Fibroblast of skin of right biceps (primary cell): ENCODE results near the gene C4orf17.

ENCODE experiments used
- DNase-seq: peaks from one replicate; pipeline ENCODE4 v3.0.0-alpha.2; 2013

C4orf17 gene

GRCh38 chr4:99540277-99540939 lies 29.6 kb downstream of the C4orf17 start:
- DNase-seq, result no peak

- no peak for DNase-seq
Measured at GRCh38 chr4:99552872-99553271, 42.1 kb downstream of the C4orf17 start.

- DNase-seq, result peak; percentile 98
Measured at GRCh38 chr4:99563310-99564186, 52.7 kb downstream of the C4orf17 start, which contains the start of gene TRMT10A. TRMT10A (minus strand) TSS chr4:99564039; CDS start chr4:99559338, 4,701 bp downstream.

- DNase-seq, result no peak
Measured at GRCh38 chr4:99564921-99565320, 54.1 kb downstream of the C4orf17 start.

- no peak for DNase-seq
Measured at GRCh38 chr4:99571883-99572282, 61.1 kb downstream of the C4orf17 start.

GRCh38 chr4:99572527-99573240 lies 61.9 kb downstream of the C4orf17 start:
- DNase-seq, result no peak

- no peak for DNase-seq
Measured at GRCh38 chr4:99573735-99574368, 63.0 kb downstream of the C4orf17 start.

GRCh38 chr4:99574530-99575324 lies 63.9 kb downstream of the C4orf17 start, which contains the start of gene MTTP:
MTTP (plus strand) TSS chr4:99574824; CDS start chr4:99574910, 86 bp downstream.
- no peak for DNase-seq

GRCh38 chr4:99578714-99579113 lies 67.9 kb downstream of the C4orf17 start:
- no peak for DNase-seq

GRCh38 chr4:99585516-99585915 lies 74.7 kb downstream of the C4orf17 start:
- DNase-seq, result no peak

GRCh38 chr4:99586322-99586721 lies 75.5 kb downstream of the C4orf17 start:
- no peak for DNase-seq

GRCh38 chr4:99586797-99587196 lies 76.0 kb downstream of the C4orf17 start:
- DNase-seq, result no peak

- no peak for DNase-seq
Measured at GRCh38 chr4:99587309-99587708, 76.5 kb downstream of the C4orf17 start.

- DNase-seq, result no peak
Measured at GRCh38 chr4:99587803-99588202, 77.0 kb downstream of the C4orf17 start.

GRCh38 chr4:99591757-99592156 lies 80.9 kb downstream of the C4orf17 start:
- DNase-seq, result no peak
